Psoas muscle (tissue), 8 donors: ENCODE data around the gene PPP2R3B. TPM values are rescaled to one million over a fixed set of nuclear protein-coding genes. Genes with fewer than 3 reads are reported as not detected.

Experiments
- ATAC-seq, 4 donors: fragments of 200-7000 bp; cut with Tn5 transposase; one replicate each; pipeline ENCODE4 v1.9.1; 2020; ENCODE audit warnings: moderate library complexity in 3 of 4, mild to moderate bottlenecking in 2 of 4
- DNase-seq, 2 donors: peaks; one replicate each; pipeline ENCODE4 v3.0.0-alpha.2; 2020
- H3K27ac ChIP-seq: fragments of 200-600 bp; one replicate; pipeline ENCODE4 v1.8.0; 2022
- H3K27me3 ChIP-seq, 3 donors: fragments of 200-600 bp in 1 of 3; one replicate each; pipeline versions ENCODE4 v1.6.1 to v1.8.0; 2013 to 2022; ENCODE audit warnings: low read length in 2 of 3, mild to moderate bottlenecking in 2 of 3, moderate library complexity in 1 of 3; ENCODE audit not compliant: insufficient read depth in 3 of 3
- H3K36me3 ChIP-seq, 2 donors: fragments of 200-600 bp in 1 of 2; one replicate each; pipeline versions ENCODE4 v1.6.1 to v1.8.0; 2013 to 2022; ENCODE audit warnings: low read depth in 1 of 2, mild to moderate bottlenecking in 1 of 2, moderate library complexity in 1 of 2; ENCODE audit not compliant: insufficient read depth in 1 of 2
- H3K4me1 ChIP-seq: fragments of 200-600 bp; one replicate; pipeline ENCODE4 v1.8.0; 2022
- H3K4me3 ChIP-seq: fragments of 200-600 bp; one replicate; pipeline ENCODE4 v1.8.0; 2022; ENCODE audit warnings: mild to moderate bottlenecking
- H3K9me3 ChIP-seq: fragments of 200-600 bp; one replicate; pipeline ENCODE4 v1.8.0; 2022
- WGBS, 3 donors: extraction: QIAGEN DNeasy Blood & Tissue Kit; methylation state at CpG; one replicate each; pipeline versions ENCODE4 v1.1.6 to v1.1.7; 2013; 5-methylcytosine and 5-hydroxymethylcytosine counted together
- intact Hi-C, 2 donors: fragments of 100-400 bp; cut with DNase I; formaldehyde crosslinking; loops; one replicate each; pipeline versions ENCODE4 v1.11.0 to v1.14.2; 2022
- polyA plus RNA-seq, 3 donors: library from polyadenylated mRNA; stranded (reverse); fragments of 200-250 nt; gene quantifications; one replicate each; pipeline ENCODE4 v1.2.3, GENCODE V29; 2013
- total RNA-seq, 4 donors: library from RNA; stranded (reverse); fragmentation: NEBNext Ultra II Directional in 2 of 4; extraction: Animal tissue kit (Norgen Biotek cat#: 25700) in 2 of 4; gene quantifications; one replicate each; pipeline versions ENCODE4 v1.2.1 to v1.2.4, GENCODE V29; 2021 to 2023
- TF ChIP-seq, protein P1 (sequence below): fragments of 200-600 bp; IDR thresholded peaks from one replicate; pipeline ENCODE4 v1.8.0; 2022; ENCODE audit warnings: antibody characterized with exemption
- donor health status: healthy with polysubstance abuse.
- donor health status: DM: no; HTN: no; CAD: no; lungs with moderate emphysema.
- donor health status: Bipolar disorder and iron deficiency.
- donor health status: healthy.
- donor health status: DM: yes; HTN: yes; CAD: no.
- donor health status: DM: no; HTN: no; CAD: no.
- donor health status: DM: no; HTN: no; CAD: no.
- donor health status: DM: yes; HTN: yes; CAD: no.

The PPP2R3B gene
- total and polyA plus RNA-seq, 7 donors: 32.3 to 156 (median 77.2) TPM

DNA sequence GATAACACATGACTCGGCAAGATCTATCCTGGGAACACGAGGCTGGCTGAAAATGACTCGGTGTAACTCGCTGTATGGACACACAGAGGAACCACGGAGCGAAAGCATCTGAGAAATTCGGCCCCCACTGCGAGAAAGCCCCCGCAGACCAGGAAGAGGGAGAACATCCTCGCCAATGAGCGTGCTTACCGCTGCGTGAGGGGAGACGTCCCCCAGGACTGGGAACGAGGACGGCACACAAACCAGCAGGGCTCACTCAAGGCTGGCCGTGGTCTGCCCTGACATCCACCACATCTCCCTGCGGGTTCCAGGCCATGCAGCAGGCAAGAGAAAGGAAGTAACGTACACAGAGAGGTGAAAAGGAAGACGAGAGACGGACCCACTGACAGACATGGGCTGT, 50.5 kb downstream of the PPP2R3B start:
- Histone ChIP-seq H3K4me1 (no peaks in the 10 kb centered on the region), H3K4me3 (no peak overlapping the region), H3K9me3 (no peaks in the 10 kb centered on the region), H3K27me3 (no peaks in the 10 kb centered on the region), H3K36me3 (peaks cover 2 to 62% of the 10 kb centered on the region in 2 donors), H3K27ac (no peak overlapping the region)
- intact Hi-C loops: no loop called here
- TF ChIP-seq, protein P1, sequence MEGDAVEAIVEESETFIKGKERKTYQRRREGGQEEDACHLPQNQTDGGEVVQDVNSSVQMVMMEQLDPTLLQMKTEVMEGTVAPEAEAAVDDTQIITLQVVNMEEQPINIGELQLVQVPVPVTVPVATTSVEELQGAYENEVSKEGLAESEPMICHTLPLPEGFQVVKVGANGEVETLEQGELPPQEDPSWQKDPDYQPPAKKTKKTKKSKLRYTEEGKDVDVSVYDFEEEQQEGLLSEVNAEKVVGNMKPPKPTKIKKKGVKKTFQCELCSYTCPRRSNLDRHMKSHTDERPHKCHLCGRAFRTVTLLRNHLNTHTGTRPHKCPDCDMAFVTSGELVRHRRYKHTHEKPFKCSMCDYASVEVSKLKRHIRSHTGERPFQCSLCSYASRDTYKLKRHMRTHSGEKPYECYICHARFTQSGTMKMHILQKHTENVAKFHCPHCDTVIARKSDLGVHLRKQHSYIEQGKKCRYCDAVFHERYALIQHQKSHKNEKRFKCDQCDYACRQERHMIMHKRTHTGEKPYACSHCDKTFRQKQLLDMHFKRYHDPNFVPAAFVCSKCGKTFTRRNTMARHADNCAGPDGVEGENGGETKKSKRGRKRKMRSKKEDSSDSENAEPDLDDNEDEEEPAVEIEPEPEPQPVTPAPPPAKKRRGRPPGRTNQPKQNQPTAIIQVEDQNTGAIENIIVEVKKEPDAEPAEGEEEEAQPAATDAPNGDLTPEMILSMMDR: no peak
- 88 to 92% (median 89%) methylated on average over 21 of the region's 21 CpGs for WGBS, 3 donors
- peak in 1 of 2 donors; percentile 24 for DNase-seq
- no peak for ATAC-seq

DNA sequence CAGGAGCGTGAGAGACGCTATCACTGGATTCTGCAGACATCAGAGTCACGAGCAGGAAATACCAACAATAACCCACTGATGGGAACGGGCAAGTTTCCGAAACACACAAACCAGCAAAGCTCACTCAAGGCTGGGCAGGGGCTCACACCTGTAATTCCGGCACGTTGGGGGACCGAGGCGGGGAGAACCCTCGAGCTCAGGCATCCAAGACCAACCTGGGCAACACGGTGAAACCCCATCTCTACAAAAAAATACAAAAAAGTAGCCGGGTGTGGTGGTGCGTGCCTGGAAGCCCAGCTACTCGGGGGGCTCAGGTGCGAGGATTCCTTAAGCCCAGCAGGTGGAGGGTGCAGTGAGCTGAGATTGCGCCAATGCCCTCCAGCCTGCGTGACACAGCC, 51.0 kb downstream of the PPP2R3B start:
- DNase-seq: peak in 1 of 2 donors; percentile 23
- intact Hi-C loops: no loop called here

DNA sequence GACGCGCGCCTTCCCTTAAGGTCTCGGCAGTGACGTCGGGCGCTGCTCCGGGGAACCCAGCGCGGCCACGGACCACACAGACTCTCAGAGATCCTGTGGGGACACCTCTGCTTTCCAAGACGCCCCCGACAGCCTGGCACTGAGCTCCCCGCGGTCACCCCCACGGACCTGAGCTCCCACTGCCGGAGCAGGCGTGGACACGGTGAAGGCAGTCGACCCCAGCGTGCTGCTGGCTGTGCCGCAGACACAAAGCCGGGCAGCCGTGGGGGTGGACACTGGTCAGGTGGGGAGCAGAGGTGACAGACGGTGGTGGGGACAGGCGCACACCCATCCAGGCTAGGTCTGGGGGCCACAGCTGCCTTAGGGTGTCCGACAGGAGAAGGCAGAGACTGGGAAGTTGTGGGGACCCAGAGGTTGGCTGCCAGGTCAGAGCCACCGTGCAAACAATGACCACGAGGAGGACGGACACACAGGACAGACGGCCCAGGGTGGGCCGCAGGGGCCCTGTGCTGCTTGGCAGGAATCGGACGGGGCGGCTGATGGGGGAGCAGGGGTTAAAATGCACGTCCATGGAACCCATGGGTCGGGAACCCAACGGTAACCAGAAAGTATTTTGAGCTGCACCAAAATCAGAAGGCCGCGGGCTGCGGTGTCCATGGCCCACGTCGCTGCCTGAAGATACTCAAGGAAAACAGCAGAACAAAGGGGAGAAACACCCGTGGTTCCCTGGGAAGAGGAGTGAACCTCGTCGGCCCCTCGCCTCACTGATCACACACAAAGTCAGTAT, 51.5 kb downstream of the PPP2R3B start:
- WGBS, 3 donors: 96 to 97% (median 97%) methylated on average over 47 of the region's 47 CpGs
- intact Hi-C loops: no loop called here
- H3K9me3 ChIP-seq: no peaks in the 10 kb centered on the region

More for the DNA sequence above, 51.0 kb downstream of the PPP2R3B start:
- no peaks in the 10 kb centered on the region for H3K4me1 ChIP-seq
- no peaks in the 10 kb centered on the region for H3K27me3 ChIP-seq
- no peaks in the 10 kb centered on the region for H3K9me3 ChIP-seq
- TF ChIP-seq, protein P1: no peak
- H3K36me3 ChIP-seq: peaks cover 2 to 62% of the 10 kb centered on the region in 2 donors
- no peak overlapping the region for H3K27ac ChIP-seq
- WGBS, 3 donors: 96 to 98% (median 98%) methylated on average over 17 of the region's 17 CpGs
- ATAC-seq: no peak
- H3K4me3 ChIP-seq: no peak overlapping the region

DNA sequence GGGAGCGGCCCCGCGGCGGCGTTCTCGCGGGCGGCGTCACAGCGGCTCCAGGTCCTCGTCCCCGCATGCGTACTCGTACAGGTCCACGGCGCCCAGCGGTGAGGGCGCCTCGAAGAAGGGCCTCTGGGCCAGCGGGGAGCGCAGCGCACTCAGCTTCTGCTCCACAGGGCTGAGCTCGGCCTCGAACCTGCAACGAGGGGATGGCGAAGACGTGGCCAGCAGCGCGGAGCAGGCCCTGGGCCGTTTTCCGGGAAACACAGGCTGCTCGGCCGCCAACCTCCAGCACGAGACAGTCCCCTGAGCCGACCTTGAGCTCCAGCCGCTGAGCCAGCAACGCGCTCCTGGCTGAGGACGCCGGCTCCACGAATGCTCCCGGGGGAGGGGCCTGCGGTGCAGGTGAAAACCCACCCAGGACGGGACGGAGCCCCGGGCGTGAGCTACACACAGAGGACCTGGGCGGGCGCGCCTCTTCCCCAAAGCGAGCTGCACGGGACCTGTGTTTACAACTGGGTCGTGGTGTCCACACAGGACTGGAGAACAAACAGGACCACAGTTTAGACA, 52.3 kb downstream of the PPP2R3B start:
- 91 to 95% (median 93%) methylated on average over 53 of the region's 53 CpGs for WGBS, 3 donors
- no peaks in the 10 kb centered on the region for H3K27me3 ChIP-seq
- H3K9me3 ChIP-seq: no peaks in the 10 kb centered on the region
- H3K4me3 ChIP-seq: no peak overlapping the region
- DNase-seq (peak in 1 of 2 donors; percentile 39), ATAC-seq (no peak)
- H3K36me3 ChIP-seq: peaks cover 2 to 62% of the 10 kb centered on the region in 2 donors
- intact Hi-C loops: no loop called here
- no peaks in the 10 kb centered on the region for H3K4me1 ChIP-seq
- no peak overlapping the region for H3K27ac ChIP-seq
- TF ChIP-seq, protein P1: no peak

More for the DNA sequence above, 51.5 kb downstream of the PPP2R3B start:
- Histone ChIP-seq H3K36me3 (peaks cover 2 to 62% of the 10 kb centered on the region in 2 donors), H3K4me1 (no peaks in the 10 kb centered on the region), H3K27ac (no peak overlapping the region), H3K27me3 (no peaks in the 10 kb centered on the region), H3K4me3 (no peak overlapping the region)
- ATAC-seq (no peak), DNase-seq (peak in 1 of 2 donors; percentile 44)
- TF ChIP-seq, protein P1: no peak
